NK-92 treated with Interleukin-12 subunit alpha and Interleukin-12 subunit beta, amount 100 ng/mL, for 24 hours (cell line): ENCODE data around the gene FNIP1.
"Not testable (repeated sequence)": the region's sequence is repeated elsewhere in the genome, so short reads cannot be mapped to it uniquely, and the experiment has no call there.

Experiments
- DNase-seq: peaks from one replicate; lab custom pipeline; 2025; lab: John Stamatoyannopoulos, UW

Gene FNIP1

DNA sequence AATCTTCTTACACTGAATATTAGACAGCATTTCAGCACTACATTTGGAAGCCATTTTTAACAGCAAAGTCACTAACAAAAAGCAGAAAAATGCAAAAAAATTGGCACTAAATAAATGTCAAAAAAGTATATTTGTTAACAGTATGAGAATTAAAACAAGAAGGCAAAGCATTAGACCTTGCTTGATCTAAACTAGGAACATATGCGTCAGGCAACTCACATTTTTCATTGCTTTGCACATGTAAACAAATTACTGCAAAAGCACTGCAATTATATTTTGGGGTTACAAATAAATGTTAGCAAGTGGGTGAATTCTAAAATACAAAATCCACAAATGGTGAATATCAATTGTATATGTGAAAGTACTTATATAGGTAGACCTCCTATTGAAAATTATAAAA is 112.8 kb downstream of the FNIP1 start:
- DNase-seq, result no peak

DNA sequence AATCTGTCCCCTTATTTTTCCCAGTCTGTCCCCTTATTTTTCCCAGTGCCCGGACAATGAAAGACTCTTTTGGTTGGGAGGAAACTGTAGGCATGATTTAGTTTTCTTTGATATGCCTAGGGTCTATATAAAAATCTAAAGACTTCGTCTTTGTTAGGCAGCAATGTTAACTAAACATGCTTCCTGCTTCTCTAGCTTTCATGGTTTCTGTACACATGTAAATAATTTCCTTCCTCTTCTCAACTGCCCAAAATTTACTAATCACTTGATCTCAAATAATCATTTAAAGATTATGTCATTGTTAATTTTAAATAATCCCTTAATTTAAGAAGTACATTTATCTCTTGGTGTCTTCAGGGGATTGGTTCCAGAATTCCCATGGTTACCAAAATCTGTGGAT is 114.0 kb downstream of the FNIP1 start:
- no peak for DNase-seq

DNA sequence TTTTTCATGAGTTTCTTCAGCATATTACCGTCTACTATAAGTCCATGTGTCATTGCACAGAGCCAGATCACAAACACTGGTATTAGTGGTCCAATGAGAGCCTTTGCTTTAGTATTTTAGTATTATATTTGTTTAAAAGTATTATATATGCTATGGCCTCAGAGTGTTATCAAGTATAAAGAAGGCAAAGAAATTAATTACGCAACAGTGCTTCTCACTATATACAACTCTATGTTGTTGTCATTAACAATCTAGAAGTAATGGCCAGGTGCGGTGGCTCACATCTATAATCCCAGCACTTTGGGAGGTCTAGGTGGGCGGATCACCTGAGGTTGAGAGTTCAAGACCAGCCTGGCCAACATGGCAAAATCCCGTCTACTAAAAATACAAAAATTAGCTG is 114.6 kb downstream of the FNIP1 start:
- DNase-seq, result no peak

DNA sequence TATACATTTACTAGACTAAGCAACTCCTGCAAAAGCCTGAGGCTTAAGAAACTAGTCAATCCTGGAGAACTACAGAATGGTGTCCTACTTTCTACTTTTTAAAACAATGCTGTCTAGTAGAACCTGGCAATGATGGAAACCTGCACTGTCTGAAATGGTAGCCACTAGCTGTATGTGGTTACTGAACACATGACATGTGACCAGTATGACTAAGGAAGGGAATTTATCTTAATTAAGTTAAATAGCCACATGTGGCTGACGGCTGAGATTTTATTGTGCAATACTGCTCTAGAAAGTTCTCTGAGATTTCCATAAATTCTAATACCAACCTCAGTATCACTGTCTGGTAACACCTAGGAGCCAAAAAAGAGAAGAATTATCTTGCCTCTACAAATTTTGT is 116.9 kb downstream of the FNIP1 start:
- no peak for DNase-seq

DNA sequence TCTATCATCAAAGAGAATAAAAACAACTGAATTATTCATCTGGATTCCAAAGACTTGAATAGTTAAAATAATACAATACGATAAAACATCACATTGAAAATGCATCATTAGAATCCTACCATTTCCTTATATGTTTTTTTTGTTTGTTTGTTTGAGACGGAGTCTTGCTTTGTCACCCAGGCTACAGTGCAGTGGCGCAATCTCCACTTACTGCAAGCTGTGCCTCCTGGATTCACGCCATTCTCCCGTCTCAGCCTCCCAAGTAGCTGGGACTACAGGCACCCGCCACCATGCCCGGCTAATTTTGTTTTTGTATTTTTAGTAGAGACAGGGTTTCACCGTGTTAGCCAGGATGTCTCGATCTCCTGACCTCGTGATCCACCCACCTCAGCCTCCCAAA is 118.5 kb downstream of the FNIP1 start:
- DNase-seq, result not testable (repeated sequence)

DNA sequence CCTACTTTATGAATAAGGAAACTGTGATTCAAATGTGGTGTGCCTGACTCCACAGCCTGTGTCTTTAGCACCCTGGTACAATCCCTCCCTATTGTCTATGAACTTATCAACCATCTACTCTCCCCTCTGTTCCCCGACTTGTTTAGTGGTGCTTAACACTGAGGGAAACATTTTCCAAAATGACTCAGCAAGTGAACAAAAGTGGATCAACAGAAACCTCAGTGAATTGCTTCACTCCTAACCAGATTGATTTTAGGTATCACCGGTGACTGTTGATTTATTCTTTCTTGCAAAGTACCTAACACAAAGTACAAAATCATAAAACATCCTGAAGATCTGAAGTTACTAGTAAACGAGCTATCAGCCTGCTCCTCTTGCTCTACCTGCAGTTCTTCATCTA is 119.7 kb downstream of the FNIP1 start:
- no peak for DNase-seq

DNA sequence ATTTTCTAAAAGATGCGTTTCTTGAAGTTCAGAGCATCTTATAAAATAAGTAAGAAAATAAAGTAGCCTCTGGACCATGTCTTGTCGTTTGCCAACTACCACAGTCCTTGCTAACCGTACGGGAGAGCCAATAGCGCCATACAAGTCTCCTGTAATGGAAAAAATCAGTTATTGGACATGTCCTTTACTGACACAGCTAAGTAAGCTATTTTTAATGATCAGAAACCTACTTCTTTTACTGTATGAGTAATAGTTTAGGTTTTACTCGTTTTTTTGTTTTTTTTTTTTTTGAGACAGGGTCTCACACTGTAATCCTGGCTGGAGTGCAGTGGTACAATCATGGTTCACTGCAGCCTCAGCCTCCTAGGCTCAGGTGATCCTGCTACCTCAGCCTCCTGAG is 124.0 kb downstream of the FNIP1 start:
- DNase-seq, result no peak

DNA sequence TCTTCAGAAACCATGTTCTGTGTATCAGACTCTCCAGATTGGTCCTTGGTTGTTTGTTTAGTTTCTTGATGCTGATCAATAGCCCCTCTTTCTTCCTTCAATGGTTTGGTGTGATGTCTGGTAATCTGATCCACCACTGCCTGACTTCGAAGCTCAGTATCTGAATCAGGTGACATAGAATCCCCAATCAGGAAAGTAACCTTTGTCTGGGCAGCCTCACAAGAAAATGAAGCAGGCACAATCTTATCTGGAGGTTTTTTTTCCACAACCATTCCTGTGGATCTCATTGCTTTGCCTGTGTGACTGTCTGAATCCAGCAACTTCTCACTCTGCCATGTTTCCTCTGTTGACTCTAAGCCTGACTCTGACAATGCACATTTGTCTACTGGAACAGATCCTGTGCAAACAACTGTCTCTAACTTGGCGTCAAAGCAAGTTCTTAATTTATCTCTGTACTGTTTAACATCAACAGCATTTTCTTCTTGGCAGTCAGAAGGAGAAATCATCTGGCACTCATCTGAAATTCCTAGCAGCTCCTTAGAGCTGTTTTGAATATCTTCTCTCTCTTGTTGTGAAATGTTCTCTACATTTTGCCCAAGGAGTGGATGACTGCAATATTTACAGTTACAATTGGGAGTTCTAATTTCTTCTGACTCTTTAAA is 124.7 kb downstream of the FNIP1 start:
- DNase-seq, result no peak

DNA sequence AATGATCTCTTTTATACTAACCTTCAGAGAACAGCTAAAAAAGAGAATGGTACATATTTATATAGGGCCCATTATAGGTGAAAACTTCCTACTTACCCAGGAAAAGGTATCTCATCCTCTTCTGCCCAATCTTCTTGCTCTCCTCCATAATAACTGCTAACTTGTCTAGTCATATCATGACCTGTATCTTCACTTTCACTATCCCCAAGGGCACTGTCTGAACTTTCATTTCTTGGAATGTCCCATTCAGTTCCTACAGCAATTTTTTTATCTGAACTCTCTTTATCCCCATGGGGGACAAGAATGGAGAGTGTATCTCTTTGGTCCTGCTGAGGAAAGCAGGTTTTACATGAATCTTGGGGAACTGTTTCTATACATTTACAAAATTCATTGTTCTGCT is 125.4 kb downstream of the FNIP1 start:
- DNase-seq, result no peak

DNA sequence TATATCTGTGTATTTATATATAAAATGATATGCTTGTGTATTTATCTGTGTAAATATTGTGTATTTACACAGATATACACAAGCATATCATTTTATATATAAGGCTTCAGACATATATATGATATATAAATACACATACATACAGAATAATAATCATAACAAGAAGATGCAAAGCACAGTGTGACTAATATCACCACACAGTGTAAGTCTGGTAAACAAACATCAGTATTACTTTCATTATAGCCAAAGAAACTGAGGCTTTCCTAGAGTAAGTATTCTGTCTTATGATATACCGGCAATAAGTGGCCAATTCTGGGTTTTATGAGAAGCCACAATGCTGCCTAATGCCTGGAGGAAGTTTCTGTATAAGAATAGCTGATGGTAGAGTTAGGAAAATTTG is 131.9 kb downstream of the FNIP1 start:
- DNase-seq, result no peak

DNA sequence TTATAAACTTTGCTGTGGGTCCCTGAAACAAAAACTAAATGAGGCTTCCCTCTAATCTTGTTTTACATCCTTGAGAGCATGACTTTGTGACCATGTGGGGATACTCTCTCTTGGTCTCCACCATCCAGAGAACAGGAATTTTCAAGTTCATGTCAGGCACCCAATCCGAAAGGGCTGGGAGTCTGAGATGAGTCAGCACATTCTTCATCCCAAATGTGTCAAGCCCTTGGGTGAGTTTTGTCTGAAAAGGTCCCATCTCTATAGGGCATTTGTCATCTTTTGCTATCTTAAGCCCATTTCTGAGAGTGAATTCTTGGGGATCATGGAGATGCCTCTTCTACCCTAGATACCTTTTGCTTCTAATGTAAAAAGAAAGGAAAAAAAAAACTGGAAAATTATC is 134.9 kb downstream of the FNIP1 start:
- DNase-seq, result no peak

DNA sequence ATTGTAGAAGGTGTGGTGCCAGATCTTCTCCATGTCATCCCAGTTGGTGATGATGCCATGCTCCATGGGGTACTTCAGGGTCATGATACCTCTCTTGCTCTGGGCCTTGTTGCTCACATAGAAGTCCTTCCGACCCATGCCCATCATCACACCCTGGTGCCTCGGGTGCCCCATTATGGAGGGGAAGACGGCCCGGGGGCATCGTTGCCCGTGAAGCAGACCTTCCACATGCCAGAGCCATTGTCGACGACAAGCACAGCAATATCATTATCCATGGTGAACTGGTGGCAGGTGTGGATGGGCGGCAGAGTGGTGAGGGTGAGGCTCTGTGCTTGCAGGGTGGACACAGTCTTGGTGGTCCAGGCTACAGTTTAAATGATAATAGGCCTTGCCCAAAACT is 137.0 kb downstream of the FNIP1 start:
- no peak for DNase-seq

DNA sequence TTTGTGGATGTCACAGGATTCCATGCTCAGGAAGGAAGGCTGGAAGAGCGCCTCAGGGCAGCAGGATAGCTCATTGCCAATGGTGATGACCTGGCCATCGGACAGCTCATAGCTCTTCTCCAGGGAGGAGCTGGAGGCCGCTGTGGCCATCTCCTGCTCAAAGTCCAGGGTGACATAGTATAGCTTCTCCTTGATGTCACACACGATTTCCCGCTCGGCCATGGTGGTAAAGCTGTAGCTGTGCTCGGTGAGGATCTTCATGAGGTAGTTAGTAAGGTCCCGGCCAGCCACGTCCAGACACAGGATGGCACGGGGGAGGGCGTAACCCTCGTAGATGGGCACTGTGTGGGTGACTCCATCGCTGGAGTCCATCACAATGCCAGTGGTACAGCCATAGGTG is 137.5 kb downstream of the FNIP1 start:
- no peak for DNase-seq

DNA sequence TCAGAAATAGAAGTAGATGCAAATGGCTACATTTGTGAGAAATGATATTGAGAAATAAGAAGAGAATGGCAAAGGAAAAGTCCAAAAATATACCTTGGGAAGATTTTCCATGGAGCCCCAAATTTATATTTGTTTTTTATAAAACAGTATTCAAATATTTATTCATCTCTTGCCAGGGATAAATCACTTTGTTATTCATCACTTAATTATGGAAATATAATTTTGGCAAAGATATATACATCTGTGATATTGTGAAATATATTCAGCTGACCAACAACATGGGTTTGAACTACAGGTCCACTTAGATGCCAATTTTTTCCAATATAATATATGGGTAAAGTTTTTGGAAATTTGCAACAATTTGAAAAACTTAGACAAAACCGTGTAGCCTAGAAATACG is 142.0 kb downstream of the FNIP1 start:
- DNase-seq, result no peak

DNA sequence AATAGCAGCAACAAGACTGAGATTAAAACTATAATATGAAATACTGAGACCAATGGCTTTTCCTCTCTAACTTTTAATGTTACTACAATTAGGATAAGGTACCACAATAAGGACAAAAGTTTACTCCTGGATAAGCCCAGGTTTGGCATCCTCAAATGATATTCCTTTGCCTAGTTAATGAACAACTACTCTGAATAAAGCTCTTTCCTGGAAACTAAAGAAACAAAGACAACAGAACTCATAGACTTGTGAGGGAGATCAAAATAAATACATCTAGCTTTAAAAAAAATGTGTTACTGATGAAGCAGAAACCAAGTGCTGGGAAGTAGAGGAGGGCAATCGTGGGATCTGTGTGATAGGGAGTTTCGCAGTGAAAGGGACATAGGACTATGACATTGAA is 142.5 kb downstream of the FNIP1 start:
- DNase-seq, result no peak

DNA sequence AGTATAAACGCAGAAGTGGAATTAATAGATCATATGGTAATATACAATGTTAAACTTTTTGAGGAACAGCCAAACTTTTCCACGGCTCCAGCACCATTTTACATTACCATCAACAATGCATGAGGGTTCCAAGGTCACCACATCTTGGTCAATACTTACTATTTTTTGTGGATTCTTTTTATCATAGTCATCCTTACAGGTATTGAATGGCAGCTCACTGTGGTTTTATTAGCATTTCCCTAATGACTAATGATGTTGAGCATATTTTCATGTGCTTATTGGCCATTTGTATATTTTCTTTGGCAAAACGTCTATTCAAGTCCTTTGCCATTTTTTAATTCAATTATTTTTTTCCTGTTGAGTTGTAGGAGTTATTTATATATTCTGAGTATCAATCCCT is 147.7 kb downstream of the FNIP1 start:
- no peak for DNase-seq

DNA sequence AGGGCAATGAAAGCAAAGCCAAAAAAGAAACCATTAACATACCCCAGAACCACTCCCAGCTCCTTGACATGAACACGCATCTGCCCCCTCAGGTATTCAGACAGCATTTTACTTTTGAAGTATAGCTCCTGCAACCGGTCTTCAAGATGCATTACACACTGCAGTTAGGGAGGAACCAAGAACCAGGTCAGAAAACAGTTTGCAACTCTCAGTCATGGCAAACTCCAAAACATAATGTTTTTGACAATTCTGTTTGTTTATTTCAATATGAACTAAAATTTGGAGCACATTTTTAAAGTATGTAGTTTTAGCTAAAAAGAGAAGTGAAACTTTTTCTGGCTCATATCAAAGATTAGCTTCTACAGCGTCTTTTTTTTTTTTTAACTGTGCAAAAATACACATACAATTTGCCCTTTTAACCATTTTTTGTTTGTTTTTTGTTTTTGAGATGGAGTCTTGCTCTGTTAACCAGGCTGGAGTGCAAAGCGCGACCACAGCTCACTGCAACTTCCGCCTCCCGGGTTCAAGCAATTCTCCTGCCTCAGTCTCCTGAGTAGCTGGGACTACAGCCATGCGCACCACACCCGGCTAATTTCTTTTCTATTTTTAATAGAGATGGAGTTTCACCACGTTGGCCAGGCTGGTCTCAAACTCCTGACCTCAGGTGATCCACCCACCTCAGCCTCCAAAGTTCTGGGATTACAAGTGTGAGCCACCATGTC is 149.6 kb downstream of the FNIP1 start:
- no peak for DNase-seq

DNA sequence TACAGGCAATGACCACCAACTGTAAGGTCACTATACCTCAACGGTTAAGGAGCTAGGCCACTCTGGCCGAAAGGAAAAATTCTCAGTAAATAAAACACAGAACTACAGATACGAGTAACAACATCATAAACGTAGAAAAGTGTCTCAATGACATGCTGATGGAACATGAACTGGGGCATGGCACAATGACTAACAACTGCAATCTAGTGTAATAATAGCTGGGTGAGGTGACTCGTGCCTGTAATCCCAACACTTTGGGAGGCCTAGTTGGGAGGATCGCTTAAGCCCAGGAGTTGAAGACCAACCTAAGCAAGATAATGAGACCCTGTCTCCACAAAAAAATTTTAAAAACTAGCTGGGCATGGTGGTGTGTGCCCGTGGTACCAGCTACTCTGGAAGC is 152.0 kb downstream of the FNIP1 start:
- DNase-seq, result no peak

DNA sequence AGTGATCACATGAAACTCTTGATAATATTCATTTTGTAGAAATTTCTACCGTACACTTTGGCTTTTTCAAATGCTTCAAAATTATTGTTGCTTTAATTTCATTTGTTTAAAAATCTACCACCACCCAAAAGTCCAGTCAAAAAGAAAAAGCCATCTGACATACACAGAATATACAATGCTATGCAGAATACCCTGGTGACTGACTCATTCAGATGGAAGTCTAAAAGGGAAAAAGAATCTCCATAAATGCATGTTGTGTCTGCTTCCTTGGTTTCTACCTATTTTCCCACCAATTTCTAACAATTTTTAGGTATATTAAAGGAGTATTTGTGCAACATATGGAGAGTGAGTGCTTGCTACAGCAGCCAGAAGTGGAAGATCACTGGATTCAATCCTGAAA is 152.4 kb downstream of the FNIP1 start:
- DNase-seq, result no peak

DNA sequence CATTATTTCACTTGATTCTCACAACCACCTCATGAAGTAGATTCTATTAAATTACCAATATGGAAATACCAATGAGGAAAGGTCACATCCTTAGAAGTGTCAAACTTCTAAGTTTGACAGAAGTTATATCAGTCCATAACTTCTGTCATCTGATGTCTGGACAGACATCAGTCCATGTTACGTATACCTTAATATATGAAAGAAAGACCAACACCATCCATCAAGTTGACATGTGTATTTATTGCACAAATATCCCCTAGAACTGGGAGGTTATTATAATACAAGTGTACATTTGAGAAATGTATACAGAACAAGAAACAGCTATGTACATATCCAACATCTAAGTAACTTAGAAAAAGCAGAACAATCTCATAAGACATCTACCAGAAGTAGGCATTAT is 155.3 kb downstream of the FNIP1 start:
- DNase-seq, result no peak

DNA sequence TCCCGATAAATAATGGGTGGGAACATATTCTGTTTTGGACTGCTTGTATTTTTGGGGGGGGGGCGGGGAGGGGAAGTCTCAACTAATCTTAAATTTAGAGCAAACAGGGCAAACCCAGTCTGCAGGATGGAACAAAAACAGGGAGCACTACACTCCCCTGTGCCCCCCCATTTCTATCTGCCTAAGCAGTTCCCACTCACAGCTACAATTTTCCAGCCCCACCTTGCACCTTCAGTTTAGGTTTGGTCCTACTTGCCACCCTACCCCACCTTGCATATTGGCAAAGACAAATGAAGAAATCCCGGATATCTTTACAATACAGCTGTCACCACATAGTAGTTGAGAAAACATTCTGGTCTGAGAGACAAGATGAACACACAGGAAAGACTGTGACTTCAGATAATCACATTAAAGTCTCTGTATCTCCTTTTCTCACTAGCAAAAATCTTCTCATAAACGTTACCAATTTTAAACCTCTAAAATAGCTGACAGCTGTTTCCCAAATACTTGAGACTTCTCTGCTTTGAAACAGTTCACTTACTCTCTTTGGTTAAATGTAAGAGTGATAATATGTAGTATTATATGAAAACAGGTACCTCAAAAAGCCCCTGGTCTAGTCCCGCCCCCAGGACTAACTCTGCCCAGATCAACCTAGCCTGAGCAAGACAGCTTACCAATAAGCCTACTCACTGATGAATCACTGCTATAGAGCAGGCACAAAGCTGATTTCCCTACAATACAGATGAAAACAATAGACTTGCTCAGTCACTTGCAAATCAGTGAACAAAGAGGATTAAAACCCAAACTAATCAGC is 156.6 kb downstream of the FNIP1 start:
- DNase-seq, result no peak

DNA sequence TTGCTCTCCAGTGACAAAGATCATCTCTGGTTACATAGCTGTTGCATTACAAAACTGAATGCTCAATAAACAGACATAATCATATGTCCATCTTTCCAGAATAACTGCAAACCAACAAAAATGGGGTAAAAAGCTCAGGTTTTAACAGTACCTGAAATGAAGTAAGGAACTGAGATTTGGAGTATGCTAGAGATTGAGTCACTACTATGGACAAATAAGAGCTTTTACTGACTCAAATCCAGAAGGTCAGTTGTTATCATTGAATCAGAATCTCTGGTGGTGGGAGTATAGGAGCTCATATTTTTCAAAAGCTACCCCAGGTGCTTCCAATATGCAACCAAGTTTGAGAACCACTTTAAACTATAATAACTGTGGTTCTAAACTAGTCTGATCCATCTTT is 157.7 kb downstream of the FNIP1 start:
- DNase-seq, result no peak

DNA sequence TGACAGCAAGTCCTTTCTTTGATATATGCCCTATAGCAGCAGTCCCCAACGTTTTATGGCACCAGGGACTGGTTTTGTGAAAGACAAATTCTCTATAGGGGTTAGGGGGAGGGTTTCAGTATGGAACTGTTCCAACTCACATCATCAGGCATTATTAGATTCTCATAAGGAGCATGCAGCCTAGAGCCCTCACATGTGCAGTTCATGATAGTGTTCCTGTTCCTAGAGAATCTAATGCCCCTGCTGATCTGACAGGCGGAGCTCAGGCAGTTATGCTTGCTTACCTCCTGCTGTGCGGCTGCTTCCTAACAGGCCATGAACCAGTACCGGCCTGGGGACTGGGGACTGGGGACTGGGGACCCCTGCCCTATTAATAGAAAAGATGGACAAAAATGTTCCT is 159.1 kb downstream of the FNIP1 start:
- no peak for DNase-seq
